Gastroesophageal sphincter (tissue), 4 donors: ENCODE measurements around the gene MYLK3. TPM values are rescaled to one million over a fixed set of nuclear protein-coding genes. Genes with fewer than 3 reads are reported as not detected.

Experiments
- total RNA-seq, 4 donors: library from RNA; depleted of rRNA; stranded (reverse); fragments of >200 nt; gene quantifications; one replicate each; pipeline ENCODE4 v1.1.0, GENCODE V29; 2016

Gene MYLK3
- total RNA-seq, 4 donors from 2014 or later, result 0.31 to 2.2 (median 0.54) TPM

Other genes starting within 250 kb of the MYLK3 start
- gene SHCBP1, start 127.0 kb downstream of the MYLK3 start, total RNA-seq, result 1 to 10 TPM in 1 of 4 donors, under 1 TPM in 3; 0.31 to 4.1 (median 0.86) TPM
- 100 to 1,000 TPM in 1 of 4 donors, 10 to 100 TPM in 3; 76.6 to 119 (median 91.7) TPM for gene VPS35, start 59.2 kb downstream of the MYLK3 start, total RNA-seq
- 1 to 10 TPM in 2 of 4 donors, under 1 TPM in 2; 0.62 to 2.2 (median 1.2) TPM for gene ORC6, start 58.7 kb downstream of the MYLK3 start, total RNA-seq
- gene C16orf87, start 82.8 kb upstream of the MYLK3 start, total RNA-seq, result 10 to 100 TPM in 2 of 4 donors, 1 to 10 TPM in 2; 5.8 to 13.7 (median 9.4) TPM
- 1 to 10 TPM; 3.8 to 8.6 (median 5.4) TPM for gene GPT2, start 136.0 kb upstream of the MYLK3 start, total RNA-seq
- gene DNAJA2, start 225.3 kb upstream of the MYLK3 start, total RNA-seq, result 10 to 100 TPM; 65.7 to 97.0 (median 72.0) TPM